ENCODE results near the gene KRT9.

DNA sequence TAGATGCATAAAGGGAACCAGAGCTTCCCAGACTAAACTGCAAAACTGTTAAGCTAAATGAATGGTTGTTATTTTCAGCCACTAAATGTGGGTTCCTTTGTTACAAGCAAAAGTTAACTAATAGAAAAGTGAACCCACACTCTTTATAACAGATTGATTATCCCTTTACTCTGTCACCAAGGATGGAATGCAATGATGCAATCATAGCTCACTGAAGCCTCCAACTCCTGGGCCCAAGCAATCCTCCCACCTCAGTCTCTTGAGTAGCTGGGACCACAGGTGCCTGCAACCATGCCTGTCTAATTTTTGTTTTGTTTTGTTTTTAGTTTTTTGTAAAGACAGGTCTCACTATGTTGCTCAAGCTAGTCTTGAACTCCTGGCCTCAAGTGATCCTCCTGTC, 6.5 kb downstream of the KRT9 start:
- TF ChIP-seq CTCF (IDR thresholded peaks at IDR 0.05) (no peak), POLR2A (IDR thresholded peaks at IDR 0.05) (no peak)
